Bronchial epithelial cell (primary cell): ENCODE measurements around the gene GCK. TPM values are rescaled to one million over a fixed set of nuclear protein-coding genes. Genes with fewer than 3 reads are reported as not detected.

Experiments
- DNase-seq: peaks from one replicate; pipeline ENCODE4 v3.0.0-alpha.2; 2010; ENCODE audit warnings: low read depth
- FAIRE-seq: peaks from 2 replicates; lab custom pipeline; 2011; peaks lifted over from hg19 to GRCh38; lab: Jason Lieb, UNC
- H3K27me3 ChIP-seq: 2 replicates; pipeline ENCODE4 v1.5.1; 2011; ENCODE audit warnings: low read length; ENCODE audit not compliant: control insufficient read depth, insufficient read depth
- H3K36me3 ChIP-seq: 2 replicates; pipeline ENCODE4 v1.5.1; 2011; ENCODE audit warnings: low read length; ENCODE audit not compliant: control insufficient read depth, insufficient read depth
- H3K4me3 ChIP-seq: 2 replicates; pipeline ENCODE4 v1.5.1; 2011; ENCODE audit warnings: mild to moderate bottlenecking, low read depth, low read length, control low read depth
- CTCF ChIP-seq: IDR thresholded peaks from 2 replicates; pipeline ENCODE4 v1.5.1; 2011; ENCODE audit warnings: mild to moderate bottlenecking, moderate library complexity, low read length, control low read depth, inconsistent platforms; ENCODE audit not compliant: insufficient read depth, severe bottlenecking
- total RNA-seq: library from RNA; depleted of rRNA; stranded (reverse); fragments of >200 nt; gene quantifications from 2 replicates; pipeline ENCODE4 v1.2.1, GENCODE V29; 2014

GCK gene
- total RNA-seq, 1 donor from 2014 or later: 0.53 TPM

DNA sequence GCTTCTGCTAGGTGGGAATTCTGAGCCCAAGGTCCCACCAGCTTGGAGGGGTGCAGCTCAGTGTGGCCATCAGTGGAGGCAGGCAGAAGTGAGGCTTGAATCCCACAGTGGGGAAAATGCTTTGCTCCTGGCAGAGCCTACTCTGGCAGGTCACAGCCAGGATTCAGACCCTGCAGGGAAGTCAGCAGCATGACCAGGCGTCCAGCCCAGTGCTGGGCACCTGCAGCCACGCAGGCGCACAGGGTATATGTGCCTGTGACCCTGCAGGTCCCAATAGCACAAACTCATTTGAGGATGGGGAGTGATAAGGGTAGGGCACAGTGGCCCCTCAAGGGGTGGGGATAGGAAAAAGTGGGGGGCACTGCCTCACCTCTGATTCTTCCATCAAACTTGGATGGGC, 93.5 kb downstream of the GCK start:
- Histone ChIP-seq H3K4me3 (no peak overlapping the region), H3K36me3 (no peaks in the 10 kb centered on the region), H3K27me3 (no peaks in the 10 kb centered on the region)
- no peak for FAIRE-seq
- no peak for TF ChIP-seq CTCF
- no peak for DNase-seq

- no peaks in the 10 kb centered on the region for H3K27me3 ChIP-seq
- no peak for FAIRE-seq
- no peak for DNase-seq
- no peaks in the 10 kb centered on the region for H3K36me3 ChIP-seq
- no peak for TF ChIP-seq CTCF
- no peak overlapping the region for H3K4me3 ChIP-seq
These were observed 94.2 kb downstream of the GCK start for GRCh38 chr7:44094883-44095592.

GRCh38 chr7:44094365-44094764, 94.9 kb downstream of the GCK start:
- DNase-seq (no peak), FAIRE-seq (no peak)
- H3K27me3 ChIP-seq: no peaks in the 10 kb centered on the region
- no peaks in the 10 kb centered on the region for H3K36me3 ChIP-seq
- H3K4me3 ChIP-seq: no peak overlapping the region
- TF ChIP-seq CTCF: no peak

Other genes with a start within 250 kb of the GCK start
- gene SPDYE1, start 191.5 kb downstream of the GCK start, total RNA-seq: not detected in 2 replicates
- 87.9 and 110 TPM in 2 replicates for gene DBNL, start 144.7 kb downstream of the GCK start, total RNA-seq
- gene PGAM2, start 123.9 kb downstream of the GCK start, total RNA-seq: 0.53 and 0.90 TPM in 2 replicates
- 6.3 and 7.7 TPM in 2 replicates for gene POLM, start 106.9 kb downstream of the GCK start, total RNA-seq
- 0.26 TPM in 2 replicates for gene AEBP1, start 85.1 kb downstream of the GCK start, total RNA-seq
- gene POLD2, start 65.9 kb downstream of the GCK start, total RNA-seq: 103 and 122 TPM in 2 replicates
- gene MYL7, start 48.1 kb downstream of the GCK start, total RNA-seq: not detected in 2 replicates
- gene YKT6, start 11.5 kb upstream of the GCK start, total RNA-seq: 74.5 and 109 TPM in 2 replicates
- 0.13 TPM in 1 of 2 replicates, not detected in the other for gene CAMK2B, start 136.2 kb upstream of the GCK start, total RNA-seq